ENCODE results near the gene AJAP1.

GRCh38 chr1:4690951-4691675 is 36.7 kb downstream of the AJAP1 start:
- TF ChIP-seq ZNF404 (tag by site-specific recombination; IDR thresholded peaks at IDR 0.05) (no peak), ZBTB26 (tag by site-specific recombination; optimal IDR thresholded peaks at IDR 0.05) (no peak), MZF1 (tag by site-specific recombination; IDR thresholded peaks at IDR 0.05; ENCODE audit: borderline replicate concordance) (no peak), CTCF (tag by site-specific recombination; IDR thresholded peaks at IDR 0.05) (no peak), ZNF362 (tag by site-specific recombination; IDR thresholded peaks at IDR 0.05) (no peak), ZXDB (tag by site-specific recombination; IDR thresholded peaks at IDR 0.05) (no peak), OVOL3 (tag by site-specific recombination; IDR thresholded peaks at IDR 0.05) (no peak), TCF7L2 (IDR thresholded peaks at IDR 0.05; ENCODE audit: borderline replicate concordance, low read depth, low read length) (no peak), ZNF169 (tag by site-specific recombination; IDR thresholded peaks at IDR 0.05) (no peak)
